Endodermal cell (in vitro differentiated cells): ENCODE measurements around the gene ZFYVE26. TPM values are rescaled to one million over a fixed set of nuclear protein-coding genes. Genes with fewer than 3 reads are reported as not detected.
A peak's percentile ranks its signal among the peaks of the same experiment; 100 is the strongest.

Experiments used
- DNase-seq: peaks from one replicate; pipeline ENCODE4 v3.0.0-alpha.2; 2017
- H3K27ac ChIP-seq: 2 replicates; pipeline ENCODE4 v1.5.1; 2013; ENCODE audit warnings: mild to moderate bottlenecking, low read depth, low read length, moderate library complexity
- H3K27me3 ChIP-seq: 2 replicates; pipeline ENCODE4 v1.6.1; 2013; ENCODE audit warnings: mild to moderate bottlenecking, low read length, moderate library complexity; ENCODE audit not compliant: insufficient read depth, control insufficient read depth, poor library complexity, severe bottlenecking
- H3K36me3 ChIP-seq: 2 replicates; pipeline ENCODE4 v1.7.0; 2013; ENCODE audit warnings: mild to moderate bottlenecking, low read length, moderate library complexity; ENCODE audit not compliant: control insufficient read depth, insufficient read depth
- H3K4me1 ChIP-seq: one replicate; pipeline ENCODE4 v1.7.0; 2013; ENCODE audit warnings: low read length; ENCODE audit not compliant: control insufficient read depth, insufficient read depth
- H3K4me3 ChIP-seq: 2 replicates; pipeline ENCODE4 v1.5.1; 2013; ENCODE audit warnings: mild to moderate bottlenecking, low read length, moderate library complexity
- H3K9ac ChIP-seq: 2 replicates; pipeline ENCODE4 v1.6.1; 2013; ENCODE audit warnings: mild to moderate bottlenecking, low read length, moderate library complexity; ENCODE audit not compliant: poor library complexity, severe bottlenecking; ENCODE audit errors: extremely low read depth
- H3K9me3 ChIP-seq: 2 replicates; pipeline ENCODE4 v1.6.1; 2013; ENCODE audit warnings: mild to moderate bottlenecking, low read length, moderate library complexity; ENCODE audit not compliant: control insufficient read depth
- H3K27ac Mint-ChIP-seq: 2 replicates; pipeline ENCODE4 v1.8.0; 2020; ENCODE audit warnings: mixed read lengths
- H3K27me3 Mint-ChIP-seq: 2 replicates; pipeline ENCODE4 v1.8.0; 2021; ENCODE audit warnings: mild to moderate bottlenecking, mixed read lengths; ENCODE audit not compliant: insufficient read depth
- H3K36me3 Mint-ChIP-seq: 2 replicates; pipeline ENCODE4 v1.8.0; 2020; ENCODE audit warnings: low read depth, mixed read lengths
- H3K4me1 Mint-ChIP-seq: 2 replicates; pipeline ENCODE4 v1.8.0; 2020; ENCODE audit warnings: mixed read lengths
- H3K4me3 Mint-ChIP-seq: 2 replicates; pipeline ENCODE4 v1.8.0; 2020; ENCODE audit warnings: mild to moderate bottlenecking, moderate library complexity, mixed read lengths
- H3K9me3 Mint-ChIP-seq: 2 replicates; pipeline ENCODE4 v1.8.0; 2020; ENCODE audit warnings: mild to moderate bottlenecking, mixed read lengths
- WGBS, 2 experiments: methylation state at CpG; one replicate each; pipeline versions ENCODE4 v1.1.5 to v1.1.7; 2013; ENCODE audit warnings: missing lambda C conversion rate in 2 of 2, mixed read lengths in 1 of 2; ENCODE audit not compliant: insufficient coverage in 1 of 2, insufficient read length in 1 of 2; 5-methylcytosine and 5-hydroxymethylcytosine counted together
- total RNA-seq, 2 donors: library from RNA; stranded (reverse); fragmentation: NEBNext Ultra II Directional in 1 of 2; extraction: Animal tissue kit (Norgen Biotek cat#: 25700) in 1 of 2; gene quantifications; 2 replicates in 1 of 2; 3 replicates in 1 of 2; pipeline ENCODE4 v1.2.1, GENCODE V29; 2021
- TF ChIP-seq, protein P1 (sequence below): fragments of 200-600 bp; sonication (generic); conservative IDR thresholded peaks from 2 replicates; pipeline ENCODE4 v1.5.0; 2021; ENCODE audit warnings: antibody characterized with exemption, mild to moderate bottlenecking

Gene ZFYVE26
- total RNA-seq, 2 donors from 2014 or later = 27.4 to 29.4 TPM

DNA sequence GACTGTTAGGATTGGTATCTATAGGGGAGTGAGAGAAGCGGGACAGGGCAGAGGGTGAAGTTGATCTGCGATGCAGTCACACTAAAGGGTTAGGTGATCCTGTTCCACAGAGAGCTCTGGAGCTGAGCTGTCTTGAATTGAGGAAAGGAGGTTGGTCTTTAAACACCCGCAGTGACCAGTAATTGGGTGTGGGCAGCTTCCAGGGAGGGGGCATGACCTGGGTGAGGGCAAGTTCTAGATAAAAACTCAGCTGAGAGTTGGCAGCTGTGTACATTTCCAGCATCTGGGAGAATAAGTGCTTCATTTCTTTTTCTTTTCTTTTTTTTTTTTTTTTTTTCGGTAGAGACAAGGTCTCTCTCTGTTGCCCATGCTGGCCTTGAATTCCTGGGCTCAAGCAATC is 79.6 kb downstream of the ZFYVE26 start:
- H3K36me3 ChIP-seq = no peaks in the 10 kb centered on the region
- TF ChIP-seq, protein P1, sequence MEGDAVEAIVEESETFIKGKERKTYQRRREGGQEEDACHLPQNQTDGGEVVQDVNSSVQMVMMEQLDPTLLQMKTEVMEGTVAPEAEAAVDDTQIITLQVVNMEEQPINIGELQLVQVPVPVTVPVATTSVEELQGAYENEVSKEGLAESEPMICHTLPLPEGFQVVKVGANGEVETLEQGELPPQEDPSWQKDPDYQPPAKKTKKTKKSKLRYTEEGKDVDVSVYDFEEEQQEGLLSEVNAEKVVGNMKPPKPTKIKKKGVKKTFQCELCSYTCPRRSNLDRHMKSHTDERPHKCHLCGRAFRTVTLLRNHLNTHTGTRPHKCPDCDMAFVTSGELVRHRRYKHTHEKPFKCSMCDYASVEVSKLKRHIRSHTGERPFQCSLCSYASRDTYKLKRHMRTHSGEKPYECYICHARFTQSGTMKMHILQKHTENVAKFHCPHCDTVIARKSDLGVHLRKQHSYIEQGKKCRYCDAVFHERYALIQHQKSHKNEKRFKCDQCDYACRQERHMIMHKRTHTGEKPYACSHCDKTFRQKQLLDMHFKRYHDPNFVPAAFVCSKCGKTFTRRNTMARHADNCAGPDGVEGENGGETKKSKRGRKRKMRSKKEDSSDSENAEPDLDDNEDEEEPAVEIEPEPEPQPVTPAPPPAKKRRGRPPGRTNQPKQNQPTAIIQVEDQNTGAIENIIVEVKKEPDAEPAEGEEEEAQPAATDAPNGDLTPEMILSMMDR = no peak
- H3K27me3 ChIP-seq = no peaks in the 10 kb centered on the region
- no peaks in the 10 kb centered on the region for H3K4me1 ChIP-seq
- no peak overlapping the region for H3K27ac ChIP-seq
- DNase-seq = no peak
- H3K27ac Mint-ChIP-seq = no peak overlapping the region
- peaks cover 1% of the 10 kb centered on the region for H3K27me3 Mint-ChIP-seq
- no peak overlapping the region for H3K4me3 ChIP-seq
- H3K4me1 Mint-ChIP-seq = no peaks in the 10 kb centered on the region
- no peaks in the 10 kb centered on the region for H3K9me3 Mint-ChIP-seq
- no peaks in the 10 kb centered on the region for H3K36me3 Mint-ChIP-seq
- H3K4me3 Mint-ChIP-seq = no peak overlapping the region
- no peaks in the 10 kb centered on the region for H3K9me3 ChIP-seq
- WGBS, 2 experiments = 89 to 93% methylated on average over 2 to 3 of the region's 4 CpGs
- H3K9ac ChIP-seq = no peak overlapping the region

DNA sequence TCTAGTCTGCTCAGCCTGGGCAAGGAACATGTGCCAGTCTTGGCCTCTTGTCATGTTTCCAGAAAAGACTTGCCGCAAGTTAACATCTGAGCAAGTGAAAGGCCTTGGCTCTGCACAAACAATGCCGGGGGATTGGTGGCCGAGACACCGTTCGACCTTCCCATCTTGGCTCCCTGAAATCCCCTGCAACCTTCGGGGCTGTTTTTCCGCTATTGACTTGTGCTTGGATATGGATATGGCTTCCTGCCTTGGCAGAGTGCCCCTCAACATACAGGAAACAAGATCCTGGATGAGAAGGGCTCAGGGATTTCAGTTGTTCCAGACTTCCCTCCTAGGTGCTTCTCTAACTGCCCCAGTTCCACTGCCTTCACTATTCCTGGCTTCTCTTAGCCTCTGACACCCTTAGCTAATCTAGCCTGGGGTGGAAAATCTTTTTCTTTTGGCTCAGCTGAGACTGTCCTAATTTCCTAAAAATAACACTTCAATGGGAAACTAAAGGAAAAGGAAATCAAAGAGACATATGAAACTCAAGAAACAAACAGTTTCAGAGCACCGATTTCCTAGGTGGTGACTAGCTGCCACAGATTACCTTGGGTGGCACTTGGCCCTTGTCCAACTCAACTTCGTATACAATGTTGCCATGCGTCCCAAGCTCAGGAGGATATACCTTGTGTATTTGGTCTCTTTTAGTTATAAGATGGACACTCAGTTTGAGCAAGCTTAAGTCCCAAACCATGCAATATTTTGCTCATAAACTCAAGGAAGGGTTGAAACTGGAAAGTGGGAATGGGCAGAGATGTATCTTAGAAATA is 80.8 kb downstream of the ZFYVE26 start:
- Mint-ChIP-seq H3K9me3 (no peaks in the 10 kb centered on the region), H3K27me3 (no peaks in the 10 kb centered on the region), H3K27ac (no peak overlapping the region), H3K4me3 (no peak overlapping the region), H3K4me1 (no peaks in the 10 kb centered on the region), H3K36me3 (no peaks in the 10 kb centered on the region)
- TF ChIP-seq, protein P1 = no peak
- Histone ChIP-seq H3K27ac (no peak overlapping the region), H3K4me1 (no peaks in the 10 kb centered on the region), H3K9ac (no peak overlapping the region), H3K27me3 (no peaks in the 10 kb centered on the region), H3K36me3 (no peaks in the 10 kb centered on the region), H3K9me3 (no peaks in the 10 kb centered on the region), H3K4me3 (no peak overlapping the region)
- DNase-seq = no peak
- 96 to 100% methylated on average over 3 to 10 of the region's 10 CpGs for WGBS, 2 experiments

DNA sequence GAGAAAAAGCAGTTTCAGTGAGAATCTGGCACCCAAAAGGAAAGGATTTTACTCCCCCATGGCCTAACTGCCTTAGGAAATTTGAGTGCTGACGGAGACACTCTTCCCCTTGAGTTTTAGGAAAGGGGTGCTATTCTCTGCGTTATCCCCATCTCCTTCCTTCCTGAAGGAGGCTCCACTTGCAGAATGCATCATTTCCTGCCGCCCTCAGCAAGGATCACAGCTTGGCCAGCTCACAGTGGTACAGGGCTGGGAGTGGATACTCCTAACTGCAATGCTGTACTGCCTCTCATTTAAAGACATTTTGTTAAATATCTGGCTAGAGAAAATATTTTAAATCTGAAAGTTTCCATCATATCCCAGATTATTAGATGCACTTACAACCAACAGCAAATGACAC is 81.7 kb downstream of the ZFYVE26 start:
- H3K9me3 Mint-ChIP-seq = no peaks in the 10 kb centered on the region
- no peak overlapping the region for H3K9ac ChIP-seq
- H3K27me3 Mint-ChIP-seq = no peaks in the 10 kb centered on the region
- H3K9me3 ChIP-seq = no peaks in the 10 kb centered on the region
- no peaks in the 10 kb centered on the region for H3K4me1 ChIP-seq
- H3K4me3 ChIP-seq = no peak overlapping the region
- H3K27ac Mint-ChIP-seq = no peak overlapping the region
- H3K4me1 Mint-ChIP-seq = peaks cover 3% of the 10 kb centered on the region
- no peaks in the 10 kb centered on the region for H3K36me3 ChIP-seq
- 53 to 87% methylated on average over 2 to 3 of the region's 3 CpGs for WGBS, 2 experiments
- H3K36me3 Mint-ChIP-seq = no peaks in the 10 kb centered on the region
- H3K27me3 ChIP-seq = no peaks in the 10 kb centered on the region
- no peak overlapping the region for H3K4me3 Mint-ChIP-seq
- TF ChIP-seq, protein P1 = peak; percentile 53
- no peak overlapping the region for H3K27ac ChIP-seq
- DNase-seq = peak; percentile 61
